ENCODE results near the gene EEF2K. TPM values are rescaled to one million over a fixed set of nuclear protein-coding genes. Genes with fewer than 3 reads are reported as not detected.

The EEF2K gene
- total and polyA plus RNA-seq, 2 of the 13 experiments (the other 11 are each of a cell fraction or from before 2014, with no cell fraction given) = 22.0 to 23.8 TPM

DNA sequence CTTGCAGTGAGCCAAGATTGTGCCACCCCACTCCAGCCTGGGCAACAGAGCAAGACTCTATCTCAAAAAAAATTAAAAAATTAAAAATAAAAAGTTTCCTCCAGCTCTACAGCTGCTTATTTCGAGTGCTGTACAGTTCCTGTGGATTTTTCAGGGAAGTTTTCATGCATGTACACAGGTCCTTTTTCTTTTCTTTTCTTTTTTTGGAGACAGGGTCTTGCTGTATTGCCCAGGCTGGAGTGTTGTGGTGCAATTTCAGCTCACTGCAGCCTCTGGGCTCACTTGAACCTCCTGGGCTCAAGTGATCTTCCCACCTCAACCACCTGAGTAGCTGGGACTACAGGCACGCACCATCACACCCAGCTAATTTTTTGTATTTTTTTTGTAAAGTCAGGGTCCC lies 15.9 kb downstream of the EEF2K start:
- TF ChIP-seq ZNF121 (CRISPR knock-in tag; IDR thresholded peaks at IDR 0.05) (peak; percentile 72), ZNF644 (CRISPR knock-in tag; IDR thresholded peaks at IDR 0.05; ENCODE audit: low read depth) (no peak)
- no peak for ATAC-seq
- Histone ChIP-seq H4K20me1 (ENCODE audit: insufficient read depth, low read length) (no peaks in the 10 kb centered on the region), H3K4me1 (ENCODE audit: insufficient read depth, low read length) (peaks cover 23% of the 10 kb centered on the region), H3K79me2 (ENCODE audit: insufficient read depth, low read length) (peaks cover 12% of the 10 kb centered on the region), H3K27ac (ENCODE audit: extremely low read length, insufficient read depth, low read length) (no peak overlapping the region), H3K4me2 (ENCODE audit: low read depth, low read length) (no peak overlapping the region), H3K9me3 (ENCODE audit: low read length) (no peaks in the 10 kb centered on the region), H2AFZ (ENCODE audit: low read length) (no peak overlapping the region), H3K27me3 (ENCODE audit: control insufficient read depth in 1 of 2, insufficient read depth in 2 of 2, low read length in 2 of 2) (no peaks in the 10 kb centered on the region), H3K36me3 (replicated peaks in 1 of 2; ENCODE audit: control insufficient read depth in 1 of 2, insufficient read depth in 2 of 2, low read length in 2 of 2) (peaks cover 13 to 23% of the 10 kb centered on the region in 2 experiments; a peak in 4 of 5 replicates), H3K9ac (ENCODE audit: insufficient read depth, low read depth, low read length) (no peak overlapping the region), H3K4me3 (replicated peaks in 1 of 3; ENCODE audit: insufficient read depth in 1 of 3, low read depth in 2 of 3, low read length in 3 of 3) (no peak overlapping the region)
- no peak for FAIRE-seq
- in situ Hi-C loops (cut with HindIII; ENCODE audit: extremely low pct_ligation_motif_present, low pct_unique_long_range_greater_than_20kb) = no loop called here
- intact Hi-C loops (cut with micrococcal nuclease; ENCODE audit: unreplicated experiment) = no loop called here
- BruUV-seq (replicated peaks) = no TSS peak
- POLR2A ChIA-PET = interaction anchor here (0.9 to 1.0 kb wide), 2 partner anchors 11 to 16 kb away, joined by 3 read pairs; partner anchors contain the start of gene EEF2K
- 95% methylated on average over 2 of the region's 2 CpGs for WGBS (ENCODE audit: low lambda C conversion rate)
- DNase-seq (ENCODE audit: low spot score) = no peak
- CTCF ChIA-PET (ENCODE audit: low intra/inter-chr PET ratio, low total read pairs) = no interaction called here

DNA sequence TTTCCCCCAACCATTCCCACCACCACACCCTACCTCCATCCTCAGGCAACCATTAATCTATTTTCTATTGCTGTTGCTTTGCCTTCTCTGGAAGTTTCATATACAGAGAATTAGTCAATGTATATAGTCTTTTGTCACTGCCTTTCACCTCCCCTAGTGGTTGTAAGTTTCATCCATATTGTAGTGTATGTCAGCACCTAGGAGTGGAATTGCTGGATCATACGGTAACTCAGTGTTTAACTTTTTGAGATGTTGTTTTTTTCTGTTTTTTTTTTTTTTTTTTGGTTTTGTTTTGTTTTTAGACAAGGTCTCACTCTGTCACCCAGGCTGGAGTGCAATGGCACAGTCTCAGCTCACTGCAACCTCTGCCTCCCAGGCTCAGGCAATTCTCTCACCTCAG lies 16.9 kb downstream of the EEF2K start:
- Histone ChIP-seq H3K4me3 (replicated peaks in 1 of 3; ENCODE audit: insufficient read depth in 1 of 3, low read depth in 2 of 3, low read length in 3 of 3) (no peak overlapping the region), H2AFZ (ENCODE audit: low read length) (no peak overlapping the region), H3K4me1 (ENCODE audit: insufficient read depth, low read length) (peaks cover 20% of the 10 kb centered on the region), H3K4me2 (ENCODE audit: low read depth, low read length) (no peak overlapping the region), H3K27ac (ENCODE audit: extremely low read length, insufficient read depth, low read length) (no peak overlapping the region), H3K9ac (ENCODE audit: insufficient read depth, low read depth, low read length) (no peak overlapping the region), H3K9me3 (ENCODE audit: low read length) (no peaks in the 10 kb centered on the region), H3K79me2 (ENCODE audit: insufficient read depth, low read length) (peaks cover 9% of the 10 kb centered on the region), H4K20me1 (ENCODE audit: insufficient read depth, low read length) (no peaks in the 10 kb centered on the region), H3K27me3 (ENCODE audit: control insufficient read depth in 1 of 2, insufficient read depth in 2 of 2, low read length in 2 of 2) (no peaks in the 10 kb centered on the region), H3K36me3 (replicated peaks in 1 of 2; ENCODE audit: control insufficient read depth in 1 of 2, insufficient read depth in 2 of 2, low read length in 2 of 2) (peaks cover 19 to 31% of the 10 kb centered on the region in 2 experiments; a peak in 4 of 5 replicates)
- ATAC-seq = peak; percentile 31; the same call in 1 of the 3 replicates
- CTCF ChIA-PET (ENCODE audit: low intra/inter-chr PET ratio, low total read pairs) = no interaction called here
- POLR2A ChIA-PET = no interaction called here
- 97% methylated on average over 1 of the region's 1 CpG for WGBS (ENCODE audit: low lambda C conversion rate)
- FAIRE-seq = no peak
- in situ Hi-C loops (cut with HindIII; ENCODE audit: extremely low pct_ligation_motif_present, low pct_unique_long_range_greater_than_20kb) (no loop called here), intact Hi-C loops (cut with micrococcal nuclease; ENCODE audit: unreplicated experiment) (no loop called here)
- no TSS peak for BruUV-seq (replicated peaks)
- no peak for DNase-seq (ENCODE audit: low spot score)
- TF ChIP-seq PHF5A (CRISPR knock-in tag; IDR thresholded peaks at IDR 0.05; ENCODE audit: low read depth, unreplicated experiment) (no peak), MIXL1 (CRISPR knock-in tag; IDR thresholded peaks at IDR 0.05) (no peak), JUNB (CRISPR knock-in tag; IDR thresholded peaks at IDR 0.05; ENCODE audit: borderline replicate concordance) (peak; percentile 37; the same call in 1 of the 2 replicates), MAZ (IDR thresholded peaks at IDR 0.05; ENCODE audit: borderline replicate concordance, low read depth, low read length) (no peak), MAZ (CRISPR knock-in tag; IDR thresholded peaks at IDR 0.05; ENCODE audit: low read depth) (no peak)
- TF ChIP-seq, protein P1, sequence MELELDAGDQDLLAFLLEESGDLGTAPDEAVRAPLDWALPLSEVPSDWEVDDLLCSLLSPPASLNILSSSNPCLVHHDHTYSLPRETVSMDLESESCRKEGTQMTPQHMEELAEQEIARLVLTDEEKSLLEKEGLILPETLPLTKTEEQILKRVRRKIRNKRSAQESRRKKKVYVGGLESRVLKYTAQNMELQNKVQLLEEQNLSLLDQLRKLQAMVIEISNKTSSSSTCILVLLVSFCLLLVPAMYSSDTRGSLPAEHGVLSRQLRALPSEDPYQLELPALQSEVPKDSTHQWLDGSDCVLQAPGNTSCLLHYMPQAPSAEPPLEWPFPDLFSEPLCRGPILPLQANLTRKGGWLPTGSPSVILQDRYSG (CRISPR knock-in tag; IDR thresholded peaks at IDR 0.05) = no peak

Data from HepG2 (cell line).